Forelimb muscle (tissue), 1 donor: Measurements from ENCODE around the gene IRF5. TPM values are rescaled to one million over a fixed set of nuclear protein-coding genes. Genes with fewer than 3 reads are reported as not detected.

Source experiments
- DNase-seq: peaks from one replicate; pipeline ENCODE4 v3.0.0-alpha.2; 2013; ENCODE audit warnings: low read depth
- polyA plus RNA-seq: library from polyadenylated mRNA; unstranded; fragments of 120-200 nt; gene quantifications from one replicate; pipeline ENCODE4 v1.2.1, GENCODE V29; 2013; ENCODE audit not compliant: insufficient read length

Gene IRF5
- polyA plus RNA-seq, 1 donor = 3.2 TPM

- no peak for DNase-seq
Observed at GRCh38 chr7:128920913-128921582, 16.7 kb upstream of the IRF5 start.

DNA sequence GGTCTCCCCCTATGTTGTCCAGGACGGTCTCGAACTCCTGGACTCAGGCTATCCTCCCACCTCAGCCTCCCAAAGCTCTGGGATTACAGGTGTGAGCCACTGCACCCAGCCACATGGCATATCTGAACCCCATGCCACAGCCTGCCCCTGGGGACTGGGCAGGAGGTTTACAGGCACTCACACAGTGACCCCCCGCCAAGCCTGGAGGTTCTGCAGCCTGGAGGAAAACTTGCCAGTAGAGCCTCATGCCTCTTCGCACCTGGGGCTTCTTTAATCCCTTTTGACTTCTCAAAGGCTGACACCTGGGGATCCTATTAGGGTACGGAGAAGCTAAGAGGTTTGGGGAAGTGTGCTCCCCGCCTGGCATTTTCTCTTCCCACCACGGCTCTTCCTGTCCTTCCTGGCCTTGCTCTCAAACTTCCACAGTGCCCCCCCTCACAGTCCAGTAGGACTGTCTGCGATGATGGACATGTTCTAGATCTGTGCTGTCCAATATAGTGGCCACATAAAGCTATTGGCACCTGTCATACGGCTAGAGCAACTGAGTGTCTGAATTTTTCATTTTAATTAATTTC is 15.8 kb upstream of the IRF5 start:
- no peak for DNase-seq

DNA sequence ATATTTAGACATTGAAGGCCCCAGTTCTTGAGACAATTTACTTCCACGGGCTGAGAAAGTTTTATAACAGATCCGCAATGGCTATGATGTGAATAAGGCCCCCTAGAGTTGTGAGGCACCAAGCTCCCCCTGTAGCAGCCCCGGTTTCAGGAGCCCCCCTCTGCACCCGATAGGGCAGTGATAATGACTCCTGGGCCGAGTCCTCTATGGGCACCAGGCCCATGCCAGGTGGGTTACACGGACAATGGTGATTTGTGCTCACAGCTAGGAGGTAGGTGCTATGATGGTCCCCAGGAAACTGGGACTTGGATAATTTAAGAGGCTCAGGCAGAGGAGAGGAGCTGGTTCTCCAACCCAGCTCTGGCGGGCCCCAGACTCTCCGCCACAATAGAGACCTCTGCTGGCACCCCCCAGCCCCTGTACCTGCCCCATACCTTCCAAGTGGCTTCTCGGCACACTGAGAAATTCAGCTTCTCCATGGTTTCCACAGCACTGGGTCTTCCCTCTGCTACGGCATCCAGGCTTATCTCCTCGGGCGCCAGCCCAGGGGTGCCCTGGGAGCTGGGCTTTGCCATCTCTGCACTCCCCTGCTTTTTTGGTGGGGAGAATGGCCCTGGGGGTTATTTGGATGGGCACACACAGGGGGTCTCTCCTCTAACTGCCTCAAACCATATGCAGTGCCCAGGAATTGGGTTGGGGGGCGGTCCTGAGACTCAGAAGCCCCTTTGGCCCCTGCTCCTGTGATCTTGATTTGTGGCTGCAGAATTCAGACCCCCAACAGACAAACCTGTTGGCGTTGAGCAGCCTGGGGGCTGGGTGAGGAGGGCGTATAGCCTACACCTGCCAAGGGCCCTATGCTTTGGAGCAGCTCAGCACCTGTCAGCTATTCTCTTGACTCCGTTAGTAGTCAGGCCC is 15.0 kb upstream of the IRF5 start:
- no peak for DNase-seq

DNA sequence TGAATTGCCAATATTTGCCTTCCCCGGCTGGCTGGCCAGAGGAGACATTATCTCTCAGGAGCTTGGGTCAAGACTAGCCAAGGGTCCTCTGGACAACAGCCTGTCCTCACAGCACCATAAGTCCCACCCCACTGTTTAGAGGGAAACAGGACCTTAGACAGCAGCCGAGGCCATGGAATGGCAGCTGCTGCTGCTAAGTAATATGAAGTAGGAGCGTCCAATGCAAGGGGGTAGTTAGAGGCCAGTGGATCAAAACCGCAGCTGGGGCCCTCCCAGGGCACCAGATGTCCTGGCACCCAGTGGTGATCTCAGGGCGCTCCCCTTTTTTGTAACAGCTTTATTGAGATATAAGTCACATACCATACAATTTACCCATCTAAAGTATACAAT is 14.3 kb upstream of the IRF5 start:
- DNase-seq = no peak

- DNase-seq = no peak
Observed at GRCh38 chr7:128924707-128925588, 12.8 kb upstream of the IRF5 start.

- DNase-seq = no peak
Observed at GRCh38 chr7:128928159-128928813, 9.4 kb upstream of the IRF5 start.

- no peak for DNase-seq
Observed at GRCh38 chr7:128928882-128929788, 8.6 kb upstream of the IRF5 start.

- DNase-seq = no peak
Observed at GRCh38 chr7:128931190-128931798, 6.4 kb upstream of the IRF5 start.

DNA sequence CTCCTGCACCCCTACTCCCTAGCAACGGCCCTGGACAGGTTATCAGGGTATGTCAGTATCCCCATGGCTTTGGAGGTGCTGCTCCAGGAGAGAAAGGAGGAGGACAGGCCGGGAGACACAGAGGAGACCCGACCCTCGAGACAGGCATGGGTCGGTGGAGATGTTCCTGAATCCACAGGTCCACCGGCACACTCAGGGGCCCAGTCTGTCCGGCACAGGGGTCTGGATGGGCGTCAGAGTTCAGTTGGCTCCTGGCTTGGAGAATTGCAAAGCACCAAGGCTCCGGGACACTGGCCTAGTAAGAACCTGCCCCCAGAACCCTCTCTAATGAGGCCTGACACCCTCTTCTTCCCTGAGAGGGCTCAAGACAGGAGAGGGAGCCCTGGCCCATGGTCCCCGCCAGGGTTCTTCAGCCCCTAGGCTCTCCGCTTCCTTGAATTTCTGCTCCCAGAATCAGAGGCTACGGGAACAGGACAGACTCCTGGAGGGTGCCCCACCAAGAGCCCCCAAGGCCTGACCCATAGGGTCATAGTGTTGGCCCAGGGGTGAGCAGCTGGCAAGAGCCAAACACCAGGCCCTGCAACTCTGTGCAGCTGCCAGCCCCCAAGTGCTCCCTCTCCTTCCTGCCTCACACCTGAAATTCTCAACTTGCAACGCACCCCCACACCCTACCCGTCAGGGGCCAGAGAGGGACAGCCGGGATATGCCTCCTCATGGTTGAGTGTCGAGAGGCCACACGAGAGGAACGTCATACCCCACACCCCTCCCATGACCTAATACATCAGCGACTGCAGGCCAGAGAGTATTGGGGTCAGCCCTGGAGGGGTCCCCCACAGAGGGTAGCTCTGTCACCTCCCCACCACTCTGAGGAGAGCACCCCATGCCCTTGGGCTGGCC is 5.5 kb upstream of the IRF5 start:
- no peak for DNase-seq

DNA sequence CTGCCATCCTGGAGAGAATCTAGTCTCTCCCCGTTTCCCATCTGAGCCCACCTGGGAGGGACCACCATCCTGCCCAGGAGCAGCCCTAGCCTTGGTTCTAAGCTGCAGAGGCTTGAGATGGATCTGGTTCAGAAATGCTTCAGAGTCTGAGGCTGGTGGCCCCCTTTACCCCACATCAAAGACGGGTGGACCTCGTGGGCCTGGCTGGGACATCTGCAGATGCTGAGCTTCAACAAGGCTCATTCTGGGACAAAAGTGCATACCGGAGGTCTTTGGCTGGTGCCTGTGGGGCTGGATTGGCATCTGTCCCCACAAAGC is 4.9 kb upstream of the IRF5 start:
- no peak for DNase-seq

GRCh38 chr7:128933180-128933891 is 4.4 kb upstream of the IRF5 start:
- DNase-seq = no peak

DNA sequence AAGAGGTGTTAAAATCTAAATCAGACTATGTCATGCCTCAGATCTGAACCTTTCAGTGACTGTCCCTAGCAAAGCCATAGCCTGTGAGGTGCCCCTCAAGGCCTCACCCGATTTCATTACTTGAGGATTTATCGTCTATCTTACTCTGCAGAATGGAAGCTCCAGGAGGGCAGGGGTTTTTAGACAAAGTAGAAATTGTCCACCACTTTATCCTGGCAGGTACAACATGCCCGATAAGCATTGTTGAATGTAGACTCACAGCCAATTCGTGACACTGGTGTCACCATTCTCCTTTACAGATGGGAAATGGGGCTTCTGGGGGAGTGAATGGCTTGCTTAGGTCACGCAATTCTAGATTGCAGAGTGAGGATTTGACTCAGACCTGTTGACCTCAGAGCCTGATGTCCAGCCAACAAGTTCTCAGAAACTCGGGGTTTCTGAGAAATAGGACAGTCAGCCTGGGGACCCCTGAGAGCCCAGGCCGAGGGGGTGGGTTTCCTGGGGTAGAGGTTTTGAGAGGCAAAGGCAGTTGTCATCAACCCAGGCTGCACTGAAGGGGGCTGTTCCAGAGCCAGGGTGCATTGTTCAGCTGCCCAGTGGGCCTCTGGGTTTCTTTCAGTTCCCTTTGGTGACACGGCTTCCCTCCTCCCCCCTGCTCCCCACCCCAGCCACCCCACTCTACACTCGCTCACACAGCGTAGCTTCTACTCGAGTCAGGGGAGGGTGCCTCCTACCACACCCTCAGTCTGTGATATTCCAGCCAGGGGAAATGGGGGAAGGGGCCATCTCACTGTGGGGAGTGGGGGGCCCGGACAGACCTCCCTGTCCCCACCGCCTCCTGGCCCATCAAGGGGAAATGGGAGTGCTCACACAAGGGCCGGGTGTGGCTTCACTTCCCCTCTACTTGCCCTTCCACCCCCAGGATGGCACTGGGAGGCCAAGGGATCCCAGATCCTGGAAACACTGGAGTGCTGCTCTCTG is 3.1 kb upstream of the IRF5 start:
- no peak for DNase-seq

DNA sequence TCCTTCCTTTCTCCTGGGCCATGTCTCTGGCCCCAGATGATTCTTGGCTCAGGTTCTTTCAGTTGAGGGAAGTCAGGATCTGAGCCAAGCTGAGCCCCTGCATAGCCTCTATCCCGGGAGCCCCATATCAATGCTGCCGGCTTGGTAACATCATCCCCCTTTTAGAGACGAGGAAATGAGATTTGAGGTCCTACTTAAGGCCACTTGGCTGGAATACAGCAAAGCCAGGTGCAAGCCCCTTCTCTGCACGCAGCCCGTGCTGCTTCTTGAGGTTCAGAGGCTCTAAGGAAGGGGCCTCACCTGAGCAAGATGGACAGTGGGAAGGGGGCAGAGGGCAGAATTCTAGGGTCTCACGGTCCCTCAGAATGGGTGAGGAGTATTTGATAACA is 2.4 kb upstream of the IRF5 start:
- DNase-seq = no peak

- DNase-seq = no peak
Observed at GRCh38 chr7:128936798-128937197, 929 bp upstream of the IRF5 start.

DNA sequence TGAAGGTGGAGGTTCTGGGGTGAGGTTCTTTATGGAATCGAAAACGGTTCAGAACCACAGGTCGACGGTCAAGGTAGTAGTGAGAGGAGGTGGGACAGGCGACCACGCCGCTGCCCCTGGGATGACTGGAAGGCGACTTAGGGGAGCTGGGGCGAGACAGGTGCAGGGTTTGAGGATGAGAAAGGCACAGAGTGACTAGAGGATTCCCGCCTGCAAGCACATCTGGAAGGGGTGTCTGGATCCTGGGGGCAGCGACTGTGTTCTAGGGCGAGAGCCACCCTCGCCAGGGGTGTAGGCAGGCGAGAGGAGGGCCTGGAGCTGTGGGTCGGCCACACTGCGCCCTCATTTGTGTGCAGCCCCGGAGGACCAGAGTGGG is 468 bp upstream of the IRF5 start:
- DNase-seq = no peak

- no peak for DNase-seq
Observed at GRCh38 chr7:128938544-128939074, 882 bp downstream of the IRF5 start.
